OCI-LY7 (cell line): Measurements from ENCODE around the gene GSX1. TPM values are rescaled to one million over a fixed set of nuclear protein-coding genes. Genes with fewer than 3 reads are reported as not detected.

Experiments used
- BruUV-seq: library from RNA; stranded (reverse); fragments of 400-500 nt; replicated peaks from 2 replicates; lab custom pipeline; 2021; lab: Mats Ljungman, UMichigan
- CTCF ChIA-PET: fragments of 300-600 bp; sonication (Branson Sonifier 250); formaldehyde crosslinking; loops from one replicate; lab custom pipeline; 2022; ENCODE audit warnings: antibody characterized with exemption; ENCODE audit not compliant: unreplicated experiment; lab: Charles Lee
- POLR2A ChIA-PET: fragments of 300-600 bp; sonication (Branson Sonifier 250); formaldehyde crosslinking; loops from one replicate; lab custom pipeline; 2022; ENCODE audit warnings: antibody characterized with exemption; lab: Charles Lee
- DNase-seq: peaks from one replicate; pipeline ENCODE4 v3.0.0-alpha.2; 2015; ENCODE audit warnings: low spot score
- H2AFZ ChIP-seq: fragments of 200-600 bp; sonication (generic), shearing (Covaris generic); 2 replicates; pipeline ENCODE4 v1.6.1; 2014; ENCODE audit warnings: mild to moderate bottlenecking, antibody characterized with exemption, low read length, moderate library complexity
- H3K27ac ChIP-seq: fragments of 200-600 bp; sonication (generic); 2 replicates; pipeline ENCODE4 v1.5.1; 2014; ENCODE audit warnings: mixed run types, low read depth, mild to moderate bottlenecking, moderate library complexity, low read length, inconsistent platforms; ENCODE audit not compliant: poor library complexity, severe bottlenecking
- H3K36me3 ChIP-seq: fragments of 200-600 bp; sonication (generic); 2 replicates; pipeline ENCODE4 v1.6.1; 2014; ENCODE audit warnings: mild to moderate bottlenecking, antibody characterized with exemption, low read length, moderate library complexity, mixed read lengths; ENCODE audit not compliant: insufficient read depth
- H3K4me1 ChIP-seq: fragments of 200-600 bp; sonication (generic); 2 replicates; pipeline ENCODE4 v1.5.1; 2014; ENCODE audit warnings: mild to moderate bottlenecking, low read length; ENCODE audit not compliant: insufficient read depth, poor library complexity, severe bottlenecking
- H3K4me2 ChIP-seq: fragments of 200-600 bp; sonication (generic); 2 replicates; pipeline ENCODE4 v1.6.1; 2014; ENCODE audit warnings: mild to moderate bottlenecking, low read length
- H3K4me3 ChIP-seq: fragments of 200-600 bp; sonication (generic); 2 replicates; pipeline ENCODE4 v1.5.1; 2014; ENCODE audit warnings: mild to moderate bottlenecking, low read depth, low read length; ENCODE audit not compliant: poor library complexity, severe bottlenecking
- H3K79me2 ChIP-seq: fragments of 200-600 bp; sonication (generic); 2 replicates; pipeline ENCODE4 v1.6.1; 2016; ENCODE audit warnings: low read depth, mild to moderate bottlenecking, low read length, moderate library complexity, mixed read lengths; ENCODE audit not compliant: insufficient read depth
- H3K9me2 ChIP-seq: fragments of 200-600 bp; sonication (generic); 2 replicates; pipeline ENCODE4 v1.6.1; 2016; ENCODE audit warnings: mild to moderate bottlenecking, low read length, mixed read lengths; ENCODE audit not compliant: insufficient read depth
- H3K9me3 ChIP-seq: fragments of 200-600 bp; sonication (generic); 2 replicates; pipeline ENCODE4 v1.6.1; 2014; ENCODE audit warnings: mild to moderate bottlenecking, mixed run types, low read length, mixed read lengths
- H4K20me1 ChIP-seq: fragments of 200-600 bp; sonication (generic); 2 replicates; pipeline ENCODE4 v1.6.1; 2014; ENCODE audit warnings: mild to moderate bottlenecking, antibody characterized with exemption, low read length, moderate library complexity, mixed read lengths; ENCODE audit not compliant: insufficient read depth
- EZH2phosphoT487 ChIP-seq: fragments of 200-600 bp; sonication (generic); IDR thresholded peaks from 2 replicates; pipeline ENCODE4 v1.6.1; 2018; ENCODE audit warnings: low read depth, borderline replicate concordance, mild to moderate bottlenecking, mixed run types, antibody characterized with exemption, low read length, moderate library complexity, mixed read lengths
- intact Hi-C: fragments of 100-400 bp; cut with micrococcal nuclease; formaldehyde crosslinking; loops from one replicate; pipeline ENCODE4 v1.10.0; 2022; ENCODE audit not compliant: unreplicated experiment
- total RNA-seq, 2 experiments: library from RNA; depleted of rRNA in 1 of 2; stranded (reverse); fragments of >200 nt in 1 of 2; shearing (Covaris generic) in 1 of 2; gene quantifications; 2 replicates each; pipeline ENCODE4 v1.2.3, GENCODE V29; 2014 to 2022
- TF ChIP-seq, protein P1 (sequence below): fragments of 200-600 bp; sonication (generic); conservative IDR thresholded peaks from 2 replicates; pipeline ENCODE4 v1.5.1; 2014; ENCODE audit warnings: mild to moderate bottlenecking, antibody characterized with exemption, low read length, moderate library complexity, mixed read lengths

The GSX1 gene
- total RNA-seq, 2 experiments from 2014 or later, result not detected

DNA sequence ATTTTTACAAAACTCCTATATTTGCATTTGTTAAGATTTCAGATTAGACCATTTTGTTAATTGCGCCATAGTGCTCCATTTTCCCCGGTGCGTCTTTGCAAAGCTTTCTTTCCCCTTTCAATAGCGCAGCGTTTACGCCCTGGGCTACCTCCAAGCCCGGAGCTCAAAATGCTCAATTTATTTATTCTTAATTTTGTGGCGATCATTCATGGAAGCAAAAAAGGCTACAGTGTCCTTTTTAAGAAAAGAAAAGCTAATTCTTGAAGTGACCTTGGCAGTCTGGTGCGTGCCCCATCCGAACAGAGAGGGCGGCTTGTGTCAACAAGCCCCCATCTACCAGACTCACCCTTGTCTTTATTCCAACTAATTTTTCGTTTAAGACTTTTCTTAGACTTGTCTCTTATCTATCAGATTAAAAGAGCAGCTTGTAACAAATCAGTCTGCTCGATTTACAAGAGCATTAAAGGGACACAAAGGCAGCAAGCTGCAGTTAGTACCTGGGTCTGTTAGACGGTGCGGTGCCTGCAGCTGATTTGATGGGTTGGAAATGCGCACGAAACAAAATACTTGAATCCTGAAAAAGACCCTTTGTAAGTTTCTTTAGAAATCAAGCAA, 30.1 kb downstream of the GSX1 start:
- no peaks in the 10 kb centered on the region for H3K9me3 ChIP-seq
- no peak overlapping the region for H3K4me2 ChIP-seq
- H3K4me1 ChIP-seq, result no peaks in the 10 kb centered on the region
- H2AFZ ChIP-seq, result no peak overlapping the region
- no peak overlapping the region for H3K27ac ChIP-seq
- TF ChIP-seq EZH2phosphoT487, result no peak
- TF ChIP-seq, protein P1, sequence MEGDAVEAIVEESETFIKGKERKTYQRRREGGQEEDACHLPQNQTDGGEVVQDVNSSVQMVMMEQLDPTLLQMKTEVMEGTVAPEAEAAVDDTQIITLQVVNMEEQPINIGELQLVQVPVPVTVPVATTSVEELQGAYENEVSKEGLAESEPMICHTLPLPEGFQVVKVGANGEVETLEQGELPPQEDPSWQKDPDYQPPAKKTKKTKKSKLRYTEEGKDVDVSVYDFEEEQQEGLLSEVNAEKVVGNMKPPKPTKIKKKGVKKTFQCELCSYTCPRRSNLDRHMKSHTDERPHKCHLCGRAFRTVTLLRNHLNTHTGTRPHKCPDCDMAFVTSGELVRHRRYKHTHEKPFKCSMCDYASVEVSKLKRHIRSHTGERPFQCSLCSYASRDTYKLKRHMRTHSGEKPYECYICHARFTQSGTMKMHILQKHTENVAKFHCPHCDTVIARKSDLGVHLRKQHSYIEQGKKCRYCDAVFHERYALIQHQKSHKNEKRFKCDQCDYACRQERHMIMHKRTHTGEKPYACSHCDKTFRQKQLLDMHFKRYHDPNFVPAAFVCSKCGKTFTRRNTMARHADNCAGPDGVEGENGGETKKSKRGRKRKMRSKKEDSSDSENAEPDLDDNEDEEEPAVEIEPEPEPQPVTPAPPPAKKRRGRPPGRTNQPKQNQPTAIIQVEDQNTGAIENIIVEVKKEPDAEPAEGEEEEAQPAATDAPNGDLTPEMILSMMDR, result no peak
- no peaks in the 10 kb centered on the region for H3K36me3 ChIP-seq
- POLR2A ChIA-PET, result interaction anchor here (0.6 to 0.7 kb wide), 3 partner anchors 143 to 1301 kb away, joined by 3 to 6 read pairs (median 4); no protein-coding TSS in a partner anchor
- BruUV-seq, result no TSS peak
- no peaks in the 10 kb centered on the region for H4K20me1 ChIP-seq
- DNase-seq, result no peak
- H3K4me3 ChIP-seq, result no peak overlapping the region
- intact Hi-C loops, result loop anchor here (10.0 kb wide), 2 partner anchors 838 to 878 kb away; no protein-coding TSS in a partner anchor
- H3K9me2 ChIP-seq, result no peaks in the 10 kb centered on the region
- no peaks in the 10 kb centered on the region for H3K79me2 ChIP-seq
- CTCF ChIA-PET, result no interaction called here

DNA sequence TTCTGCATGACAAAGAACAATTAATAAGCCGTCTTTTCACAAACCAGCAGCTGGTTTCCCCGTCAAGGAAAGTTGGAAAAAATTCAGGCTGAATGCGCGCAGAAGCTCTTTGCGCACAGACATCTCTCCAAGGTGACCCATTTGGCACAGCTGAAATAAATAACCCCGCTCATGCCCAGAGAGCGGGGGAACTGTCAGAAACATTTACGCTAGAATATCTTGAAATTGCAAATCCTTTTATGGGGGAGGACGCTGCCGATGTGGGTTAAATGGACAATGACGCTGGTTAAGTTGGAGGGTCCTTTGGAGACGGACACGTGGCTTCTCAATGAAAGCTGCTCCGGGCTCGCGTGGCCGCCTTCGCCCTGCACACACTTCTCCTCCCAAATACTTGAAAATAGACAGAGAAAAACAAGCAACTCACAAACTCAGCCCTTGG, 30.6 kb downstream of the GSX1 start:
- no peak overlapping the region for H3K4me2 ChIP-seq
- no peak overlapping the region for H2AFZ ChIP-seq
- H3K9me3 ChIP-seq, result no peaks in the 10 kb centered on the region
- no peak overlapping the region for H3K4me3 ChIP-seq
- H3K4me1 ChIP-seq, result no peaks in the 10 kb centered on the region
- ChIA-PET CTCF (no interaction called here), POLR2A (interaction anchor here (0.7 kb wide), 2 partner anchors 1220 to 1300 kb away, joined by 4 to 6 read pairs; no protein-coding TSS in a partner anchor)
- no peaks in the 10 kb centered on the region for H4K20me1 ChIP-seq
- no peaks in the 10 kb centered on the region for H3K9me2 ChIP-seq
- H3K79me2 ChIP-seq, result no peaks in the 10 kb centered on the region
- no peak for TF ChIP-seq EZH2phosphoT487
- TF ChIP-seq, protein P1, result no peak
- no peak for DNase-seq
- H3K36me3 ChIP-seq, result no peaks in the 10 kb centered on the region
- intact Hi-C loops, result loop anchor here (10.0 kb wide), 2 partner anchors 838 to 878 kb away; no protein-coding TSS in a partner anchor
- H3K27ac ChIP-seq, result no peak overlapping the region
- no TSS peak for BruUV-seq

DNA sequence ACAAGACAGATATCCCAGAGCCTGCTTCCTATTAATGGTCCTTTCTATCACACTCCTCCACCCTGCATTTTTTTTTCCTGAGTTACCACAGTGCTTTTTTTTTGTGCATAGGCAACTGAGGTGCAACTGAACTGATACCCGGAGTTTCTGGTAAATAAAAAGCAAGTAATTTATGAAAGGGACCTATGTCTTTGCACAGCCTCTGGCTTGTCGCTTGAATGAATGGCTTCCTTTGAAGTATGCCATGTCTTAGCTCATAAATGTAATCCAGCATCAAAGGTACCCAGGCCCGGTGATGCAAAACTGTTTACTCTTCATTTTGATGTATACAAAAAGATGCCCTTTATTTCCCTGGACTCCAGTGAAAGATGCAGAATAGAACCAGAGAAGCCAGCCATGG, 31.8 kb downstream of the GSX1 start:
- CTCF ChIA-PET, result no interaction called here
- POLR2A ChIA-PET, result interaction anchor here (0.6 to 1.2 kb wide), 2 partner anchors 280 to 1217 kb away, joined by 3 read pairs; no protein-coding TSS in a partner anchor

More for the DNA sequence above, 31.8 kb downstream of the GSX1 start:
- no peak overlapping the region for H2AFZ ChIP-seq
- no peaks in the 10 kb centered on the region for H4K20me1 ChIP-seq
- no TSS peak for BruUV-seq
- no peak for DNase-seq
- TF ChIP-seq, protein P1, result no peak
- TF ChIP-seq EZH2phosphoT487, result no peak
- no peak overlapping the region for H3K27ac ChIP-seq
- no peaks in the 10 kb centered on the region for H3K79me2 ChIP-seq
- no peak overlapping the region for H3K4me2 ChIP-seq
- no peak overlapping the region for H3K4me3 ChIP-seq
- H3K36me3 ChIP-seq, result no peaks in the 10 kb centered on the region
- no peaks in the 10 kb centered on the region for H3K9me3 ChIP-seq
- no peaks in the 10 kb centered on the region for H3K4me1 ChIP-seq
- no peaks in the 10 kb centered on the region for H3K9me2 ChIP-seq
- intact Hi-C loops, result loop anchor here (10.0 kb wide), 2 partner anchors 839 to 879 kb away; no protein-coding TSS in a partner anchor
